Peyer's patch (tissue), 4 donors: Measurements from ENCODE around the gene SLC25A13. TPM values are rescaled to one million over a fixed set of nuclear protein-coding genes. Genes with fewer than 3 reads are reported as not detected.

Experiments
- DNase-seq, 3 donors: peaks; one replicate each; pipeline ENCODE4 v3.0.0-alpha.2; 2017 to 2019
- H3K27ac ChIP-seq, 4 donors: fragments of 200-600 bp; sonication (generic); one replicate each; pipeline ENCODE4 v1.5.1; 2016 to 2019
- H3K27me3 ChIP-seq, 2 donors: fragments of 200-600 bp; sonication (generic); one replicate each; pipeline ENCODE4 v1.5.1; 2019
- H3K36me3 ChIP-seq, 3 donors: fragments of 200-600 bp; sonication (generic); one replicate each; pipeline ENCODE4 v1.5.1; 2016 to 2019
- H3K4me1 ChIP-seq, 4 donors: fragments of 200-600 bp; sonication (generic); one replicate each; pipeline ENCODE4 v1.5.1; 2016 to 2019
- H3K4me3 ChIP-seq, 4 donors: fragments of 200-600 bp; sonication (generic); 1 replicate in 3 of 4; 2 replicates in 1 of 4; pipeline ENCODE4 v1.5.1; 2016 to 2019; ENCODE audit warnings: mild to moderate bottlenecking in 1 of 4
- H3K9me3 ChIP-seq, 4 donors: fragments of 200-600 bp; sonication (generic); one replicate each; pipeline ENCODE4 v1.5.1; 2016 to 2019; ENCODE audit warnings: mild to moderate bottlenecking in 1 of 4
- CTCF ChIP-seq, 6 experiments: fragments of 450-650 bp in 4 of 6; fragments of 200-600 bp in 2 of 6; sonication (generic) in 1 of 6; IDR thresholded peaks; one replicate each; pipeline ENCODE4 v1.5.1; 2017 to 2019; ENCODE audit warnings: antibody characterized with exemption in 6 of 6, mild to moderate bottlenecking in 3 of 6, moderate library complexity in 1 of 6
- POLR2A ChIP-seq, 2 donors: fragments of 450-650 bp; IDR thresholded peaks; one replicate each; pipeline ENCODE4 v1.5.1; 2017; ENCODE audit warnings: antibody characterized with exemption in 2 of 2, mild to moderate bottlenecking in 2 of 2, moderate library complexity in 2 of 2
- total RNA-seq, 4 donors: library from RNA; depleted of rRNA; stranded (reverse); fragments of >200 nt; gene quantifications; one replicate each; pipeline ENCODE4 v1.1.0, GENCODE V29; 2016

Gene SLC25A13
- total RNA-seq, 4 donors from 2014 or later, result 16.5 to 87.8 (median 60.3) TPM

DNA sequence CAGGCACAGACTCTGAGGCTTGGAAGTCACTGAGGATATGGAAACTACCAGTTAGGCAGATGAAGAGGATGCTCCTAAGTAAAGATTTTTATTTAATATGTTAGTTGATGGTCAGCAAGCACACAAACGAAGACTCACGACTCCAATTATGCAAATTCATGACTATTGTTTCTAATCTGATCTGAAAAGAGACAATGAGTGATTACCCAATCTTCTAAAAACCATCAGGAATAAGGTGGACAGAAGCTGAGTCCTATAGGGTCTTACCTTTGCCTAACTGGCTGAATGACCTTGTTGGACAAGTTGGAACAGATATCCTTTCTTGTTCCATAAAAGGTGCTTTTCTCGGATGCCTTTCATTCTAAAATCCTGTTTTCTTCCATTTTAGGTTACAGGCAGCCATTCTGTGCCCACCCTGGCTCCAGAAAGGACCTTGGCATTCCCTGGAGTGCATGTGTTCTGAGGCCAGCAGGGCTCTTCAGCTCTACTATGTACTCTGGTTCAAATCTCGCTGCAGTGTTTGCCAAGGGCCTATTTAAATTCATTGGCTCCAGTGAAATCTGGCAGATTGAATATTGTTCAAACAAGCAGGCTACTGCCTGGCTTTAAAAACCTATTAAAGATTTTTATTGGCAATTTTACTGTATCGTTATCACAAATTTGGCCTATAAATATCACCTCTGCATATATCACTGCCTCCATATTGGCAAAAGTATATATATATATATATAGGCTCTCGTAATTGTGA lies 77.5 kb downstream of the SLC25A13 start:
- H3K27me3 ChIP-seq, result no peaks in the 10 kb centered on the region
- no peaks in the 10 kb centered on the region for H3K4me1 ChIP-seq
- TF ChIP-seq CTCF (IDR thresholded peaks at IDR 0.05) (no peak), POLR2A (IDR thresholded peaks at IDR 0.05) (no peak)
- H3K27ac ChIP-seq, result no peak overlapping the region
- no peak for DNase-seq
- no peaks in the 10 kb centered on the region for H3K9me3 ChIP-seq
- H3K36me3 ChIP-seq, result no peaks in the 10 kb centered on the region
- H3K4me3 ChIP-seq, result no peak overlapping the region

DNA sequence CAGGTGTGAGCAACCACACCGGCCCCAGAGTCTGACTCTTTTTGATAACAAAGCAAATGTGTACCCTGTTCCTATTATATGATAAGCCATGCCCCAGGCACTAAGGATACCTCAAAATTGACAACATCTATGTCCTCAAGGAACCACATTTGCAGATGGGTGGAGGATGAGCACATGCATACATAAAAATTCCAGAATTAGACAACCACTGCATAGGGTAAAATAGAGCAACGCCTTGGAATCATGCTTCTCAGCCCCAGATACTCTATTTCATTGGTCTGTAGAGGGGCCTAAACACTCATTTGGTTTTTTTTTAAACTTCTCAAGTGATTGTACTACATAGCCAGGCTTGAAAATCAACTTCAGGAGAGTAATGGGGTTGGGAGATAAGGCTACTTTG lies 78.7 kb downstream of the SLC25A13 start:
- no peak for DNase-seq
- Histone ChIP-seq H3K4me3 (no peak overlapping the region), H3K36me3 (no peaks in the 10 kb centered on the region), H3K9me3 (no peaks in the 10 kb centered on the region), H3K27ac (no peak overlapping the region), H3K4me1 (no peaks in the 10 kb centered on the region), H3K27me3 (no peaks in the 10 kb centered on the region)
- no peak for TF ChIP-seq CTCF (IDR thresholded peaks at IDR 0.05)
- TF ChIP-seq POLR2A (IDR thresholded peaks at IDR 0.05), result no peak

- H3K4me3 ChIP-seq, result no peak overlapping the region
- DNase-seq, result no peak
- H3K27me3 ChIP-seq, result no peaks in the 10 kb centered on the region
- no peak overlapping the region for H3K27ac ChIP-seq
- H3K36me3 ChIP-seq, result no peaks in the 10 kb centered on the region
- no peaks in the 10 kb centered on the region for H3K9me3 ChIP-seq
- H3K4me1 ChIP-seq, result no peaks in the 10 kb centered on the region
- TF ChIP-seq POLR2A (IDR thresholded peaks at IDR 0.05), result no peak
- TF ChIP-seq CTCF (IDR thresholded peaks at IDR 0.05), result no peak
Observed at GRCh38 chr7:96241855-96242254, 80.0 kb downstream of the SLC25A13 start.

DNA sequence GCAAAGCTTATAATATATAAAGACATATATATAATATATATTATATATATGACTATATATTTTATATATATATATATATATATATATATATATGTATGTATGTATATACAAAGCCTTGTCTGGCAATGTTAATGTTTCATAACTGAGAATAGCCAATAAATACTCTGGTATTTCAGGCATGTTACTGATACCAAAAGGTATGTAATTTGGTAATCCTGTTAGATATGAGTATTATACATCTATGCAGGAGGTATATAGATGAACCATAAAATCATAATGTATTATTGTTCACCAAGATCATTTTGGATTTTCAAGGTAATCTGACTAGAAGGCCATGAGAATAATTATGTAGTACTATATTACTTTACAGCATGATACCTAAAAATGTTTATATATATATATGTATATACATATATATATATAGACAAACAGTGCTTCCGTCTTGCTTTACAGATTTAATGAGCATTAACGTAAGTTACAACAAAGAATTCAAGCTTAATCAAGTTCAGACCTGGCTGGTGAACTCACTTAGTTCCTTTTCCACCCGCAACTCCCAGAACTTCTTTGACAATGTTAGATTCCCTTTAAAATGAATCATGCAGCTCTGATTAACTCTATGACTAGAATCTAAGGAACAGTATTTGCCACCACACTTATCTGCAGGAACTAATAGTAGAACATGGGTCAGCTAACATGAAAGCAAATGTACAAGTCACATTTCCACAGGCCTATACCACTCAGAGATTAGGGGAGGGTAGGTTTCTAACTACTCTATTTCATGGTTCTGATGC lies 82.7 kb downstream of the SLC25A13 start:
- Histone ChIP-seq H3K36me3 (no peaks in the 10 kb centered on the region), H3K27me3 (no peaks in the 10 kb centered on the region), H3K4me3 (no peak overlapping the region), H3K4me1 (no peaks in the 10 kb centered on the region), H3K9me3 (no peaks in the 10 kb centered on the region), H3K27ac (no peak overlapping the region)
- no peak for DNase-seq
- no peak for TF ChIP-seq CTCF (IDR thresholded peaks at IDR 0.05)
- no peak for TF ChIP-seq POLR2A (IDR thresholded peaks at IDR 0.05)

DNA sequence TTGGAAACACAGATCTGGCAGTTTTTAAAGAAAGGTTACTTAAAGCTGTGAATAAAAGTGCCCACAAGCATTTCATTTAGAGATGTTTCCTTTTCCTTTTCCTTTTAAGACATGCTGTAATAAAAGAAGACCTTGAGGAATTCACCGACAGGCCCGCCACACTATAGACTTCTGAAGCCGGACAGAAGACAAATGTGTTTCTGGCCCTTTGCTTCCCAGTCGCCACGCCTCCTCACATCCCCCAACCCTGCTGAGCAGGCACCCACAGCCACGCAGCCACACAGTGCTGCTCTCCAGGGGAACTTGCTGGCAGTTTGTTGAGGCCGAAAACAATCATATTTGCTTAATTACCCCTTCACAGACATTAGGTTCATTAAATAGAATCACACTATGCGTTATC lies 83.4 kb downstream of the SLC25A13 start:
- Histone ChIP-seq H3K4me1 (no peaks in the 10 kb centered on the region), H3K27me3 (no peaks in the 10 kb centered on the region), H3K9me3 (no peaks in the 10 kb centered on the region), H3K36me3 (no peaks in the 10 kb centered on the region), H3K27ac (no peak overlapping the region), H3K4me3 (no peak overlapping the region)
- DNase-seq, result no peak
- TF ChIP-seq CTCF (IDR thresholded peaks at IDR 0.05) (no peak), POLR2A (IDR thresholded peaks at IDR 0.05) (no peak)
